HPDE6-E6E7 (cell line): ENCODE results near the gene SHQ1.
"Not testable (repeated sequence)": the region's sequence is repeated elsewhere in the genome, so short reads cannot be mapped to it uniquely, and the experiment has no call there.

Source experiments
- DNase-seq: peaks from one replicate; pipeline ENCODE4 v3.0.0; 2011; ENCODE audit warnings: missing footprints; ENCODE audit errors: extremely low spot score

Gene SHQ1

DNA sequence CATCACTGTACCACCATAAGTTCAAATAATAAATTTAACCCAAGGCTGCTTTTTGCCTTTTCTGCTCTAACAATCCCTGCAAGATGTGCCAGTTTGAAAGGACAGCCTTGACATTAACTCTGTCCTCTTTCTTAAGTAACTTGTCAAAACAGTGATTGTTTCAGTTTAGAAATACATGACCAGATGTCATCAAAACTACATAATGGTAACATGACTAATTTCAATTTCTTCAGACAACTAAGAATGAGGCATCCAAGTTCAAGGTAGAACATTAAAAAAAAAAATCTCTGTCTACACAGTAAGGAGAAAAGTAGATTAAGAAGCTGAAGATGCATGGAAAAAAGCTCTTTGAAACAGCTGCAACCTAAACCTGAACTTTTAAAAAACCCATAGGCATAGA, 47.4 kb downstream of the SHQ1 start:
- no peak for DNase-seq

DNA sequence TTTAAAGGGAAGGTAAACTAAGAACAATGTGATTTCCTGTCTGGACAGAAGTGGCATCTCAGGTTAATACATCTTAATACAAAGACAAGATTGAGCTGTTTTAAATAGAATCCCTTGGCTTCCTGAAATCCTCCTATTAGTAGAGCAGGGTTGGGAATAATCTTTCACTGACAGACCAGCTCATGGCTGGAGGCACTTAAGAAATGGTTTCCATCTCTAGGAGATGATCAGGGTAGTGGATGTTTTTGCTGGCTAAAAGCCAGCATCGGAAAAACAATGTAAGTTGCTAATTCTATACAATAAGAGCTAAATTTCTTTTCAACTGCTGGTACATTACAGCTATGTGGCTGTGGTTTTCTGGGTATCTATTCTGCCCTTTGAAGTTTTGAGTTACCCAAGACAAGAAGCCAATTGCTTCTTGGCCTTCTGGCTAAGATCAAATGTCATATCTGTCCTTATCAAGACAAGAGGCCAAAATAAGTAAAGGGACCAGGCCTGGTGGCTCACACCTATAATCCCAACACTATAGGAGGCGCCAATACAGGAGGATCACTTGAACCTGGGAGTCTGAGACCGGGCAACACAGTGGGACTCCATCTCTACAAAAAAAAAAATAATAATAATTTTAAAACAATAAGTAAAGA, 49.6 kb downstream of the SHQ1 start:
- no peak for DNase-seq

DNA sequence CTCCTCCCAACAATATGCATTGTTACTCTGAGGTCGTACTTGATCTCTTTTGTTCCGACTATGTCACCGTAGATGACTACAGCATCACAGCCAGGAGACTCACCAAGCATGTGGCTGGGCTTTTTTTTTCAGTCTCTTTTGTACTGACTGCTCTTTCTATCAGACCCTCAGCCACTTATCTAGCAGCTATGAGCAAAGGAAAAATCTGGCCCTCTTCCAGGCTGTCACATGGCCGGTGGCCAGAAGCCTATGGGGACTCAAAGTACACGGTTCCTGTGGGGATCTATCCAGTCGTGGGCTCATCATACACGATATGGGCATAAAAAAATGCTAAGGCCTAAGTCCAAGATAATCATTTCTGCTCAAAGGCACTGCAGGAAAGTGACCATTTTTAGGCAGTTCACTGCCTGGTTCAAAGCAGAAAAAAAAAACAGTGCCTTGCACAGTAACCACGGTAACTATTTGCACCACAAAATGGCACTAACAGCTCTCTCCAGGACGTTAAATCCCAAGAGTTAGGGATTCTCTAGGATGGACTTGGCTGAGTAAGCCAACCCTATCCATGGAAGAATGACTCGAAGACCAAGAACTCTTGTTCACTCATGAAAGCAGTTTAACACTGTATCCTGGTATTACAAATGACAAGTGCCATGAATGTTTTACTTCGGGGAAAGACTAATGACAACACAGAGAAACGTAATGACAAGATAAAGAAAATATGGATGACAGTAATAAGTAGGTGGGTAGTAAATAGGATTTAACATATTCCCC, 50.3 kb downstream of the SHQ1 start:
- no peak for DNase-seq

- DNase-seq = no peak
These were observed 54.2 kb downstream of the SHQ1 start for GRCh38 chr3:72794079-72794478.

GRCh38 chr3:72791161-72791560, 57.1 kb downstream of the SHQ1 start:
- DNase-seq = no peak

DNA sequence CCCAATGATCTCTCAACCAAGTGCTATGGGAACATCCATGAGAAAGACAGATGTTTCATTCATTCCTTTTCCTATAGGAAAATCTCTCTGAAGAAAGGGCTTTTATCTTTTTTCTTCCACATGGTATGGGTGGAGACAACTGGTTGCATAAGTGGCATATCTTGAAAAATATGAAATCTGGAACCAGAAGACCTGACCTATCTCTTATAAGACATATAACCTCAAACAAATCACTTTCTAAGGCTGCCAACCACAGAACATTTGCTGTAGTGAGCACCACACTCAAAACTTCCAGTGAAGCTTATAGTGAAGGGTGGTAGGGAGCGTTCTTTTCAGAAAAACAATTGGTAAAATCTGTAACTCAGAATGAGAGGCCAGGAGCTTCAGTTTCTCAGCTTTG, 58.5 kb downstream of the SHQ1 start:
- no peak for DNase-seq

- not testable (repeated sequence) for DNase-seq
These were observed 60.0 kb downstream of the SHQ1 start for GRCh38 chr3:72788232-72788631.

GRCh38 chr3:72786668-72787067, 61.6 kb downstream of the SHQ1 start:
- no peak for DNase-seq

GRCh38 chr3:72784226-72784625, 64.0 kb downstream of the SHQ1 start:
- DNase-seq = no peak

DNA sequence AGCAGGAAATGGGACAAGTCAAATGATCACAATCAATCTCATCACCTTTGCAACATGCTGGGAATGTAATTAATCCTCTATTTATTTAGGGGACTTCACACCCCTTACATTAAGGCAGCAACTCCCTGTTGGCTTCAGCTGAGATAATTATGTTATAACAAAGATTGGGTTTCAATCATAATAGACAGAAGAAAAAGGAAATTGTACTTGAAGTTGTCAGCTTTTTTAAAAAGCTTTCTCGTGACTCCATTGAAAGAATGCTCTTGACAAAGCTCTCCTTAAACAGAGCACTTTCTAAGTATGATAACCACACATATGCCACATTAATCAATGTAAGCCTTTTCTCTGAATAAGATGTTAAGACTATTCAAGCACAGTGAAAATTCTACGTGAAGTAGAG, 65.7 kb downstream of the SHQ1 start:
- DNase-seq = no peak

- DNase-seq = no peak
These were observed 78.3 kb downstream of the SHQ1 start for GRCh38 chr3:72769758-72770540.

DNA sequence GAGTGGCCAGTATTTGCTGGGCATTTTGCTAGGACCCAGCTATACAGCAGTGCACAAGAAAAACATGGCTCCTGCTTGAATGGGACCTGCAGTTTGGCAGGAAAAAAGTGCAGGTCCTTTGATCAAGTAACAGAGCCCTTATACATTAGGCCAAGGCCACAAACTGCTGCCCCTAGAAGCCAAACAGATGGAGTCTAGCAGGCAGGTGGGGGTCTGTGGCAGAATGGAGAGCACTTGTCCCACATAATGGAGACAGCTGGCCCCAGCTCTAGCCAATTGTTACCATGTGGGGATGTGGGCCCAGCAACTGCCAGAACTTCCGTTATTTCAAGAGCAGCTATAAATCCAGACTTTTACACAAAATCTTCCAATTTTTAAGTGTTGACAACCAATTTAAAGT, 79.3 kb downstream of the SHQ1 start:
- no peak for DNase-seq

GRCh38 chr3:72768481-72768880, 79.8 kb downstream of the SHQ1 start:
- DNase-seq = no peak

GRCh38 chr3:72768006-72768441, 80.2 kb downstream of the SHQ1 start:
- DNase-seq = no peak

- no peak for DNase-seq
These were observed 81.4 kb downstream of the SHQ1 start for GRCh38 chr3:72766866-72767265.

DNA sequence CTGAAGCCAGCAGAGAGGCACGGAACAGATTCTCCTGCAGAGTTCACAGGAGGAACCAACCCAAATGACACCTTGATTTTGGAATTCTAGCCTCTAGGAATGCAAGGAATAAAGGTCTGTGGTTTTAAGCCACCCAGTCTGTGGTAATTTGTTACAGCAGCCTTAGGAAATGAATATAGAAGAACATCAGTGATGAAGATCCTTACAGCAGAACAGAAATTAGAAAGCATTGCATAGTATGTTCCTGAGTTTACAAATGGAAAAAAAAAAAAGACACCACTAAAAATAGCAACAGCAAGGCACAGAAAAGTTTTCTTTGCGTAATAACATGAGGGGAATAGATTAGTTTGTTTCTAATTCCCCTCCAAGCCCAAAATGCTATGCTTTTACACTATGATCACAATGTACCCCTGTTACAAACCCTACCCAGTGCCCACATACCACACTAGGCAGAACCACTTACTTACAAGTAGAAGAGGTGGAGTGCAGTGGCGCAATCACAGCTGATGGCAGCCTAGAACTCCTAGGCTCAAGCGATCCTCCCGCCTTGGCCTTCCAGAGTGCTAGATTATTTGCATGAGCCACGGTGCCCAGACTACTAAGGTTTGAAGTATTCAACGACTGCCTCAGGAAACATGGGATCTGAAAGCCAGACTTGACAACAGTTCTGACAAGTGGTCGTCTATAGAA, 84.3 kb downstream of the SHQ1 start:
- no peak for DNase-seq

DNA sequence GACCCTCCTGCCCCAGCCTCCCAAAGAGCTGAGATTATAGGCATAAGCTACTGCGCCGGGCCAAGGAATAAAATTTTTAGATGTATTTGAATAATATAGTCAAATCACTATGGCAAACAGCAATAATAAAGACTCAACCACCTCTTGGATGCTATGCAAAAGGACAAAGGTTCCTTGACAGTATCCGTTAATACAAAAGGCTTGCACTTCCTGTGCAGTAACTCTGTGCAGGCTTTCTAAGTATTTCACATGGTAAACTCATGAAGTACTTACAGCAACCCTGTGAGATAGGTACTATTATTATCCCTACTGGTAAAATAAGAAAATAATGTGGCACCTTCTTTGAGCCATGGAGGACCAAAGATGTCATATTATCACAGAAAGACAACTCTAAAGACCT, 86.8 kb downstream of the SHQ1 start:
- no peak for DNase-seq

DNA sequence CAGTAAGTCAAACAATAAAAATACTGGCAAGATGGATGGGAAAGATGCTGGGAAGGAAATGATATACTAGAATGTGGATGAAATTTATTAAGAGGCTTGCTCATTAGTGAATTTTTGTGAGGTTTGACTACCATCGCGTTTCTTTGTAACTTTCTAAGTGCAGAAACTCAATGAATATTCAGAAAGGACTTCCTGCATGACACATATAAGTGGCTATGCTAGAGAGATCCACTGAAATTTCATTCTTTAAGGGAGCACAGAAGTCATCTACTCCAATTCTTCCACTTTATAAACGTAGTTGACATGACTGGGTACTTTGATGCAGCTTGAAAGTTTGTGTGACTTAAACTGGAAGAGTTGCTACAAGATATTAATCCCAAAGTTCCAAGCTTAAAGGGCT, 88.0 kb downstream of the SHQ1 start:
- no peak for DNase-seq

DNA sequence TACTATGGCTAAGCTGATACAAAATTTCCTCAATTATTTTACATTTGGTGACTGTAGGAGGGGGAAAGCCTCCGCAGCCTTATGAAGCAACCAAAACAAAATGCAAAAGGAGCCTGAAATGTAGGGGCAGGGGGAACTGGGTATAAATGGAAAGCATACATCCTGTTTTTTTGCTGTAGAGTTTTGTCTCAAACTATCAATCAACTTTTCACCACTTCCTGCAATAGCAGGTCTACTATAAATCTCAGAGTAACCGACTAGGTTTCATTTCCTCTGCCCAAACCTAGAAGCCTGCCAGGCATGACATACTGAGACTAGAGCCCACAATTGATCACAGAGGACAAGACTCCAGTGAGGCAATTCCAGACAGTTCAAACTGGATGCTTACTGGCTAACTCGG, 91.3 kb downstream of the SHQ1 start:
- DNase-seq = no peak

DNA sequence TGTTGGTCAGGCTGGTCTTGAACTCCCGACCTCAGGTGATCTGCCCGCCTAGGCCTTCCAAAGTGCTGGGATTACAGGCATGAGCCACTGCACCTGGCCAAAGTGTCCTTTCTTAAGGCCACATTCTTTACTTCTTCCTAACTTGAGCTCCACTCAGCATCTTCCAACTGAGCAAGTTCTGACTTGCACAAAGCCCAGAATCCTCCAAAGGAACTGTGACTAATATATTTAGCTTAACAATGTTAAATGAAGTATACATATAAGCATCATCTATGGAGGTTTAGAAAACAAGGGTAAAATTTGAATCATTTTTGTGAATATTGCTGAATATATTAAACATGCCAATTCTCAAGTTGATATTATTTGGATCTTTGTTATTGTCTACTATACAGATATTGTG, 93.7 kb downstream of the SHQ1 start:
- DNase-seq = peak; percentile 33

- no peak for DNase-seq
These were observed 94.8 kb downstream of the SHQ1 start for GRCh38 chr3:72753495-72753894.

GRCh38 chr3:72750405-72750965, 97.8 kb downstream of the SHQ1 start:
- DNase-seq = no peak
